WTC11 (cell line): ENCODE measurements around the gene BICDL1. TPM values are rescaled to one million over a fixed set of nuclear protein-coding genes. Genes with fewer than 3 reads are reported as not detected.

Experiments
- ATAC-seq: fragments of 200-7000 bp; cut with Tn5 transposase; 2 replicates; pipeline ENCODE4 v1.10.0; 2021; ENCODE audit warnings: mild to moderate bottlenecking, moderate library complexity
- CTCF ChIA-PET: fragments of 300-600 bp; sonication (Branson Sonifier 250); formaldehyde crosslinking; loops from one replicate; lab custom pipeline; 2021; ENCODE audit warnings: antibody characterized with exemption; lab: Charles Lee
- POLR2A ChIA-PET: fragments of 350-600 bp; sonication (Branson Sonifier 250); formaldehyde crosslinking; loops from one replicate; lab custom pipeline; 2021; ENCODE audit warnings: antibody characterized with exemption; lab: Charles Lee
- DNase-seq: peaks from one replicate; pipeline ENCODE4 v3.0.0; 2021; ENCODE audit warnings: low spot score
- H3K27ac Mint-ChIP-seq: 2 replicates; pipeline ENCODE4 v1.8.0; 2021; ENCODE audit warnings: mixed read lengths
- H3K27me3 Mint-ChIP-seq: 2 replicates; pipeline ENCODE4 v1.8.0; 2021; ENCODE audit warnings: low read depth, mild to moderate bottlenecking, moderate library complexity, mixed read lengths
- H3K36me3 Mint-ChIP-seq: 2 replicates; pipeline ENCODE4 v1.8.0; 2021; ENCODE audit warnings: mixed read lengths
- H3K4me1 Mint-ChIP-seq: 2 replicates; pipeline ENCODE4 v1.8.0; 2022; ENCODE audit warnings: mixed read lengths
- H3K4me3 Mint-ChIP-seq: 2 replicates; pipeline ENCODE4 v1.8.0; 2021; ENCODE audit warnings: mild to moderate bottlenecking, moderate library complexity, mixed read lengths
- H3K9me3 Mint-ChIP-seq: 2 replicates; pipeline ENCODE4 v1.8.0; 2021; ENCODE audit warnings: mixed read lengths
- E2F4 ChIP-seq: sonication (generic); formaldehyde crosslinking; IDR thresholded peaks from 2 replicates; pipeline ENCODE4 v1.8.1; 2022; ENCODE audit warnings: low read depth, mild to moderate bottlenecking, moderate library complexity, missing genetic modification reagents, borderline replicate concordance
- ELF4 ChIP-seq: sonication (generic); formaldehyde crosslinking; IDR thresholded peaks from 2 replicates; pipeline ENCODE4 v1.8.1; 2022; ENCODE audit warnings: low read depth, mild to moderate bottlenecking, moderate library complexity, missing genetic modification reagents
- FOXP1 ChIP-seq: sonication (generic); formaldehyde crosslinking; IDR thresholded peaks from 2 replicates; pipeline ENCODE4 v1.8.0; 2022; ENCODE audit warnings: missing genetic modification reagents, mild to moderate bottlenecking, moderate library complexity, borderline replicate concordance
- GABPB1 ChIP-seq: sonication (generic); formaldehyde crosslinking; IDR thresholded peaks from 2 replicates; pipeline ENCODE4 v1.8.1; 2023; ENCODE audit warnings: mild to moderate bottlenecking, missing genetic modification reagents
- GRHL2 ChIP-seq: fragments of 250-450 bp; sonication (Bioruptor Pico); IDR thresholded peaks from 2 replicates; pipeline ENCODE4 v1.8.0; 2022; ENCODE audit warnings: mild to moderate bottlenecking, moderate library complexity; ENCODE audit not compliant: insufficient replicate concordance, severe bottlenecking
- JAZF1 ChIP-seq: fragments of 250-450 bp; sonication (Bioruptor Pico); IDR thresholded peaks from 2 replicates; pipeline ENCODE4 v1.9.0; 2021; ENCODE audit warnings: moderate library complexity, mild to moderate bottlenecking, inconsistent platforms
- JUN ChIP-seq: sonication (generic); formaldehyde crosslinking; IDR thresholded peaks from 2 replicates; pipeline ENCODE4 v1.8.0; 2023; ENCODE audit warnings: mild to moderate bottlenecking, missing genetic modification reagents
- NFYB ChIP-seq: sonication (generic); formaldehyde crosslinking; conservative IDR thresholded peaks from 2 replicates; pipeline ENCODE4 v1.8.0; 2022; ENCODE audit warnings: low read depth, missing genetic modification reagents
- NR1H2 ChIP-seq: sonication (generic); formaldehyde crosslinking; IDR thresholded peaks from 2 replicates; pipeline ENCODE4 v1.9.0; 2021; ENCODE audit warnings: mild to moderate bottlenecking, moderate library complexity, missing genetic modification reagents
- SMAD3 ChIP-seq: sonication (generic); formaldehyde crosslinking; IDR thresholded peaks from 2 replicates; pipeline ENCODE4 v1.8.0; 2022; ENCODE audit warnings: missing genetic modification reagents, mild to moderate bottlenecking, borderline replicate concordance
- SP1 ChIP-seq: sonication (generic); formaldehyde crosslinking; conservative IDR thresholded peaks from 2 replicates; pipeline ENCODE4 v1.8.1; 2022; ENCODE audit warnings: missing genetic modification reagents
- TCF7 ChIP-seq: sonication (generic); formaldehyde crosslinking; IDR thresholded peaks from 2 replicates; pipeline ENCODE4 v1.8.0; 2022; ENCODE audit warnings: mild to moderate bottlenecking, low read depth, missing genetic modification reagents, moderate library complexity
- TEAD1 ChIP-seq: sonication (generic); formaldehyde crosslinking; IDR thresholded peaks from 2 replicates; pipeline ENCODE4 v1.8.0; 2022; ENCODE audit warnings: mild to moderate bottlenecking, missing genetic modification reagents
- USF1 ChIP-seq: sonication (generic); formaldehyde crosslinking; IDR thresholded peaks from 2 replicates; pipeline ENCODE4 v1.8.0; 2022; ENCODE audit warnings: mild to moderate bottlenecking, missing genetic modification reagents
- ZNF138 ChIP-seq: sonication (generic); formaldehyde crosslinking; conservative IDR thresholded peaks from 2 replicates; pipeline ENCODE4 v1.8.1; 2022; ENCODE audit warnings: mild to moderate bottlenecking, moderate library complexity, missing genetic modification reagents
- ZNF281 ChIP-seq: sonication (generic); formaldehyde crosslinking; IDR thresholded peaks from 2 replicates; pipeline ENCODE4 v1.8.0; 2023; ENCODE audit warnings: mild to moderate bottlenecking, missing genetic modification reagents
- ZNF317 ChIP-seq: sonication (generic); formaldehyde crosslinking; IDR thresholded peaks from 2 replicates; pipeline ENCODE4 v1.8.1; 2023; ENCODE audit warnings: low read depth, mild to moderate bottlenecking, moderate library complexity, missing genetic modification reagents, borderline replicate concordance
- ZNF512 ChIP-seq: sonication (generic); formaldehyde crosslinking; IDR thresholded peaks from 2 replicates; pipeline ENCODE4 v1.8.1; 2022; ENCODE audit warnings: missing genetic modification reagents, borderline replicate concordance
- ZNF671 ChIP-seq: fragments of 250-450 bp; sonication (Bioruptor Pico); IDR thresholded peaks from 2 replicates; pipeline ENCODE4 v1.8.0; 2021; ENCODE audit warnings: mild to moderate bottlenecking
- ZSCAN18 ChIP-seq: fragments of 250-450 bp; sonication (Bioruptor Pico); IDR thresholded peaks from 2 replicates; pipeline ENCODE4 v2.1.2; 2022; ENCODE audit warnings: mild to moderate bottlenecking, moderate library complexity
- total RNA-seq: library from RNA; stranded (reverse); gene quantifications from 3 replicates; pipeline ENCODE4 v1.2.3, GENCODE V29; 2021
- TF ChIP-seq, protein P1 (sequence below): sonication (generic); formaldehyde crosslinking; IDR thresholded peaks from 2 replicates; pipeline ENCODE4 v1.8.0; 2023; ENCODE audit warnings: missing genetic modification reagents
- TF ChIP-seq, protein P2 (sequence below): sonication (generic); formaldehyde crosslinking; IDR thresholded peaks from 2 replicates; pipeline ENCODE4 v1.8.1; 2022; ENCODE audit warnings: mild to moderate bottlenecking, missing genetic modification reagents, moderate library complexity, borderline replicate concordance
- TF ChIP-seq, protein P3 (sequence below): fragments of 250-450 bp; sonication (Bioruptor Pico); IDR thresholded peaks from 2 replicates; pipeline ENCODE4 v1.9.0; 2021; ENCODE audit warnings: mild to moderate bottlenecking

BICDL1 gene
- total RNA-seq, 1 experiment from 2014 or later: 23.1 TPM

DNA sequence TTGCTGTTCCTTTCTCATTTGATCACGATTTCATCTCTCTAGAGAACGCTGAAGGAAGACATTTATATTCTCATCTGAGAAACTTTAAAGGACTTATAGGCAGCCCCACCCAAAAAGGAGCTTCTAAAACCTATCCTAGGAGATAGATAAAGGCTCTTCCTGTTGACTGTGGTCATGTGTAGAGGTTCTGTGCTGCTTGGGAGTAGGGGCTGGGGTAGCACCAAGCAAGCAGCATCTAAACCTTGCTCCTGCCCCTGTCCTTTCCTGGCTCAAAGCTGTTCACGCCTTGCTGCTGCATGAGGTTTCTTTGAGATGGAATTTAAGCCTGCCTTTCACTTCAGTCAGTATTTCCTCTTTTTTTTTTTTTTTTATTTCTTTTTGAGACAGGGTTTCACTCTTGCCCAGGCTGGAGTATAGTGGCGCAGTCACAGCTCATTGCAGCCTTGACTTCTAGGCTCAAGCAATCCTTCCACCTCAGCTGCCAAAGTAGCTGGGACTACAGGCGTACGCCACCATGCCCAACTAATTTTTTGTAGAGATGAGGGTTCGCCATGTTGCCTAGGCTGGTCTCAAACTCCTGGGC lies 86.1 kb downstream of the BICDL1 start:
- CTCF ChIA-PET: interaction anchor here (0.7 kb wide), 1 partner anchor 432 kb away, joined by 3 read pairs; no protein-coding TSS in a partner anchor

GRCh38 chr12:120076651-120077050 lies 87.6 kb downstream of the BICDL1 start:
- DNase-seq (no peak), ATAC-seq (no peak)
- TF ChIP-seq ZSCAN18 (CRISPR knock-in tag) (no peak), E2F4 (CRISPR knock-in tag) (no peak), JUN (CRISPR knock-in tag) (no peak), ZNF671 (no peak), NR1H2 (no peak), GRHL2 (CRISPR knock-in tag) (no peak), SP1 (no peak), ZNF138 (no peak)
- TF ChIP-seq, protein P1, sequence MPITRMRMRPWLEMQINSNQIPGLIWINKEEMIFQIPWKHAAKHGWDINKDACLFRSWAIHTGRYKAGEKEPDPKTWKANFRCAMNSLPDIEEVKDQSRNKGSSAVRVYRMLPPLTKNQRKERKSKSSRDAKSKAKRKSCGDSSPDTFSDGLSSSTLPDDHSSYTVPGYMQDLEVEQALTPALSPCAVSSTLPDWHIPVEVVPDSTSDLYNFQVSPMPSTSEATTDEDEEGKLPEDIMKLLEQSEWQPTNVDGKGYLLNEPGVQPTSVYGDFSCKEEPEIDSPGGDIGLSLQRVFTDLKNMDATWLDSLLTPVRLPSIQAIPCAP (CRISPR knock-in tag): no peak
- H3K27me3 Mint-ChIP-seq: no peaks in the 10 kb centered on the region
- H3K36me3 Mint-ChIP-seq: peaks cover 2% of the 10 kb centered on the region
- H3K4me1 Mint-ChIP-seq: 0 out of 2 replicates have a peak, but pooled peaks cover 6% of the 10 kb centered on the region
- POLR2A ChIA-PET: no interaction called here
- CTCF ChIA-PET: interaction anchor here (1.5 kb wide), 1 partner anchor 189 kb away, joined by 3 read pairs; the partner anchor contains the start of gene PXN
- no peaks in the 10 kb centered on the region for H3K9me3 Mint-ChIP-seq
- no peak overlapping the region for H3K4me3 Mint-ChIP-seq
- no peak overlapping the region for H3K27ac Mint-ChIP-seq

More for the DNA sequence above, 86.1 kb downstream of the BICDL1 start:
- POLR2A ChIA-PET: no interaction called here
- Mint-ChIP-seq H3K27ac (no peak overlapping the region), H3K4me1 (no peaks in the 10 kb centered on the region), H3K9me3 (no peaks in the 10 kb centered on the region), H3K4me3 (no peak overlapping the region), H3K36me3 (no peaks in the 10 kb centered on the region), H3K27me3 (no peaks in the 10 kb centered on the region)
- TF ChIP-seq SMAD3 (CRISPR knock-in tag) (no peak), FOXP1 (CRISPR knock-in tag) (no peak), USF1 (CRISPR knock-in tag) (no peak), ZNF512 (CRISPR knock-in tag) (no peak), TEAD1 (CRISPR knock-in tag) (no peak), TCF7 (CRISPR knock-in tag) (no peak), ELF4 (CRISPR knock-in tag) (no peak), NFYB (CRISPR knock-in tag) (no peak), ZNF317 (no peak), JAZF1 (no peak), GABPB1 (CRISPR knock-in tag) (no peak), ZNF281 (CRISPR knock-in tag) (no peak)
- TF ChIP-seq, protein P2, sequence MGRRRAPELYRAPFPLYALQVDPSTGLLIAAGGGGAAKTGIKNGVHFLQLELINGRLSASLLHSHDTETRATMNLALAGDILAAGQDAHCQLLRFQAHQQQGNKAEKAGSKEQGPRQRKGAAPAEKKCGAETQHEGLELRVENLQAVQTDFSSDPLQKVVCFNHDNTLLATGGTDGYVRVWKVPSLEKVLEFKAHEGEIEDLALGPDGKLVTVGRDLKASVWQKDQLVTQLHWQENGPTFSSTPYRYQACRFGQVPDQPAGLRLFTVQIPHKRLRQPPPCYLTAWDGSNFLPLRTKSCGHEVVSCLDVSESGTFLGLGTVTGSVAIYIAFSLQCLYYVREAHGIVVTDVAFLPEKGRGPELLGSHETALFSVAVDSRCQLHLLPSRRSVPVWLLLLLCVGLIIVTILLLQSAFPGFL (CRISPR knock-in tag): no peak
- TF ChIP-seq, protein P3, sequence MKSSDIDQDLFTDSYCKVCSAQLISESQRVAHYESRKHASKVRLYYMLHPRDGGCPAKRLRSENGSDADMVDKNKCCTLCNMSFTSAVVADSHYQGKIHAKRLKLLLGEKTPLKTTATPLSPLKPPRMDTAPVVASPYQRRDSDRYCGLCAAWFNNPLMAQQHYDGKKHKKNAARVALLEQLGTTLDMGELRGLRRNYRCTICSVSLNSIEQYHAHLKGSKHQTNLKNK (CRISPR knock-in tag): no peak
- ATAC-seq (no peak), DNase-seq (no peak)
